GM23338 (cell line): ENCODE data around the gene IPO13. TPM values are rescaled to one million over a fixed set of nuclear protein-coding genes. Genes with fewer than 3 reads are reported as not detected.

Experiments
- ATAC-seq: fragments of 200-7000 bp; cut with Tn5 transposase; 3 replicates; pipeline ENCODE4 v1.9.1; 2020
- DNase-seq: peaks from one replicate; pipeline ENCODE4 v3.0.0-alpha.2; 2015; ENCODE audit warnings: low spot score
- H2AFZ ChIP-seq: fragments of 200-600 bp; sonication (generic); 2 replicates; pipeline ENCODE4 v1.8.0; 2016; ENCODE audit warnings: antibody characterized with exemption, mild to moderate bottlenecking, moderate library complexity
- H3F3A ChIP-seq: fragments of 200-600 bp; sonication (generic); replicated peaks from 2 replicates; pipeline ENCODE4 v1.8.0; 2017; ENCODE audit warnings: antibody characterized with exemption, mixed run types, low read depth
- H3K27ac ChIP-seq: fragments of 200-600 bp; sonication (generic); 2 replicates; pipeline ENCODE4 v1.6.1; 2016; ENCODE audit warnings: low read depth
- H3K27me3 ChIP-seq: fragments of 200-600 bp; sonication (generic); 2 replicates; pipeline ENCODE4 v1.8.0; 2016; ENCODE audit warnings: mild to moderate bottlenecking, mixed run types, moderate library complexity; ENCODE audit not compliant: insufficient read depth
- H3K36me3 ChIP-seq: fragments of 200-600 bp; sonication (generic); 2 replicates; pipeline ENCODE4 v1.8.0; 2016; ENCODE audit warnings: mild to moderate bottlenecking; ENCODE audit not compliant: insufficient read depth
- H3K4me1 ChIP-seq: fragments of 200-600 bp; sonication (generic); 2 replicates; pipeline ENCODE4 v1.8.0; 2016; ENCODE audit warnings: mild to moderate bottlenecking, moderate library complexity; ENCODE audit not compliant: insufficient read depth
- H3K4me2 ChIP-seq: fragments of 200-600 bp; sonication (generic); 2 replicates; pipeline ENCODE4 v1.7.1; 2017; ENCODE audit warnings: mixed run types
- H3K4me3 ChIP-seq: fragments of 200-600 bp; sonication (generic); 2 replicates; pipeline ENCODE4 v1.6.1; 2016; ENCODE audit warnings: mixed run types
- H3K79me2 ChIP-seq: fragments of 200-600 bp; sonication (generic); replicated peaks from 2 replicates; pipeline ENCODE4 v1.8.0; 2017; ENCODE audit warnings: mild to moderate bottlenecking; ENCODE audit not compliant: insufficient read depth
- H3K9me2 ChIP-seq: fragments of 200-600 bp; sonication (generic); 2 replicates; pipeline ENCODE4 v1.8.0; 2017; ENCODE audit not compliant: insufficient read depth
- H4K20me1 ChIP-seq: fragments of 200-600 bp; sonication (generic); replicated peaks from 2 replicates; pipeline ENCODE4 v1.8.0; 2017; ENCODE audit warnings: mild to moderate bottlenecking; ENCODE audit not compliant: insufficient read depth
- H3K27ac Mint-ChIP-seq: 2 replicates; pipeline ENCODE4 v1.8.0; 2020; ENCODE audit warnings: inconsistent platforms, mild to moderate bottlenecking, moderate library complexity, mixed read lengths
- H3K27me3 Mint-ChIP-seq: 3 replicates; pipeline ENCODE4 v1.8.0; 2022; ENCODE audit warnings: low read depth, mild to moderate bottlenecking, moderate library complexity, mixed read lengths, inconsistent platforms; ENCODE audit not compliant: insufficient read depth, poor library complexity
- H3K36me3 Mint-ChIP-seq: 3 replicates; pipeline ENCODE4 v1.8.0; 2021; ENCODE audit warnings: low read depth, mild to moderate bottlenecking, inconsistent platforms, moderate library complexity, mixed read lengths
- H3K4me1 Mint-ChIP-seq: 3 replicates; pipeline ENCODE4 v1.8.0; 2020; ENCODE audit warnings: mild to moderate bottlenecking, inconsistent platforms, mixed read lengths
- H3K4me3 Mint-ChIP-seq: 3 replicates; pipeline ENCODE4 v1.8.0; 2021; ENCODE audit warnings: moderate library complexity, mild to moderate bottlenecking, inconsistent platforms, mixed read lengths
- H3K9me3 Mint-ChIP-seq: 3 replicates; pipeline ENCODE4 v1.8.0; 2020; ENCODE audit warnings: moderate library complexity, mild to moderate bottlenecking, inconsistent platforms, mixed read lengths
- CREB1 ChIP-seq: fragments of 250-450 bp; sonication (Bioruptor Pico); IDR thresholded peaks from 2 replicates; pipeline ENCODE4 v1.5.0; 2020; ENCODE audit warnings: low read depth, mild to moderate bottlenecking, moderate library complexity
- CTCF ChIP-seq, 2 experiments: fragments of 200-600 bp in 1 of 2; sonication (generic) in 1 of 2; conservative IDR thresholded peaks; 2 replicates each; pipeline versions ENCODE4 v1.5.1 to v1.6.1; 2016 to 2017; ENCODE audit warnings: antibody characterized with exemption in 2 of 2, low read depth in 2 of 2, mild to moderate bottlenecking in 2 of 2, moderate library complexity in 1 of 2
- EZH2 ChIP-seq: fragments of 200-600 bp; sonication (generic); IDR thresholded peaks from one replicate; pipeline ENCODE4 v1.8.0; 2017; ENCODE audit warnings: antibody characterized with exemption, mild to moderate bottlenecking, low read depth; ENCODE audit not compliant: unreplicated experiment
- JUNB ChIP-seq: IDR thresholded peaks from one replicate; pipeline ENCODE4 v1.6.1; 2016; ENCODE audit warnings: antibody characterized with exemption; ENCODE audit not compliant: unreplicated experiment
- NANOG ChIP-seq: IDR thresholded peaks from 2 replicates; pipeline ENCODE4 v1.6.1; 2016; ENCODE audit warnings: antibody characterized with exemption, borderline replicate concordance
- ZNF331 ChIP-seq: fragments of 250-450 bp; sonication (Bioruptor Pico); IDR thresholded peaks from 2 replicates; pipeline ENCODE4 v1.5.0; 2020; ENCODE audit warnings: low read depth, mild to moderate bottlenecking, moderate library complexity
- ZNF462 ChIP-seq: fragments of 250-450 bp; sonication (Bioruptor Pico); IDR thresholded peaks from 2 replicates; pipeline ENCODE4 v1.5.0; 2020; ENCODE audit warnings: mild to moderate bottlenecking, moderate library complexity
- polyA plus RNA-seq: library from polyadenylated mRNA; unstranded; fragments of >200 nt; fragmentation: Nextera tagmentation; extraction: Ambion mirVana; gene quantifications from 2 replicates; pipeline ENCODE4 v1.2.1, GENCODE V29; 2016
- total RNA-seq: library from RNA; depleted of rRNA; stranded (reverse); fragments of >200 nt; shearing (Covaris generic); gene quantifications from 2 replicates; pipeline ENCODE4 v1.2.3, GENCODE V29; 2014

Gene IPO13
- total and polyA plus RNA-seq, 2 experiments from 2014 or later = 10.4 to 22.8 TPM

- TF ChIP-seq ZNF462 (CRISPR knock-in tag) (no peak), CREB1 (no peak)
Measured at GRCh38 chr1:43991200-43991475, 44.4 kb downstream of the IPO13 start (continued).

DNA sequence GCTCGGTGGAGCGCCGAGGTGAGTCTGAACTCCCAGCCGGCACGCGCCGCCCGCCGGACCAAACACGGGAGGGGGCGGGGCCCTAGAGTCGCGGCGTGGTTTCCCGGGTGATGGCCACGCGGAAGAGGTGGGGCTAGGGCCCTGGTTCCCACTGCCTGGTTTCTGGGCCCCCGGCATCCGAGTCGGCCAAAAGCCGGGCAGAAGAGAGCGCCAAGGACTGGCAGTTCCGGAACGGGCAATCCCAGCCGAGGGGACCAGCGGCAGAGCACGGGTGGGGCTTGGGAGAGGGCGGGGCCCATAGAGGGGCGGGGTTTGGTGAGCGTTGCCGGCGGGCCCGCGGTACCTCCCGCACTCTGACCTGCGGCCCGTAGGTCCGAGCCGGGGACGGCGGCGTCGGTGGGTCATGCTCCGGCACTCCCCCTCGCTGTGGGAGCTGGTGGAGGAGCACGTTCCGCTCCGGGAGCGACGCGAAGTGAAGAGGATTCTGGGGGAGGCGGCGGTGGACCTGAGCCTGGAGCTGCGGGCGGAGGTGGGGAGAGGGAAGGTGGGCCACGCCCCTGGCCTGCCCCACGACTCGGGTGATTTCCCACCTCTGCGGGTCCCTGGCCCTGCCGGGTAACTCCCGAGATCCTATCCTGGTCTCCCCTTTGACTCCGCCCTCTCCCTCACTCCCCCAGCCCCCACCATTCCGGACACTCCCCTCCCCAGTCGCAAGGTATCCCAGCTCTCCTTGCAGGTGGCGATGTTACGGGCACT, 44.9 kb downstream of the IPO13 start, which contains the start of gene CCDC24:
CCDC24 (plus strand) TSS at position 124 of the 756 bp plus-strand sequence; CDS start at position 404, 280 bp downstream.
- Histone ChIP-seq H3K4me3 (peak within 1 kb of the TSS; percentile 82), H3K79me2 (no peaks in the 10 kb centered on the region), H3K27ac (peak within 1 kb of the TSS; percentile 72; the same call in 1 of the 2 replicates), H3K36me3 (no peaks in the 10 kb centered on the region), H4K20me1 (no peaks in the 10 kb centered on the region), H3K9me2 (no peaks in the 10 kb centered on the region), H2AFZ (peak within 1 kb of the TSS; percentile 96), H3F3A (peaks cover 21% of the 10 kb centered on the region), H3K27me3 (peaks cover 11% of the 10 kb centered on the region; the same call in 1 of the 2 replicates), H3K4me1 (peaks cover 10% of the 10 kb centered on the region), H3K4me2 (peak within 1 kb of the TSS; percentile 97)
- Mint-ChIP-seq H3K9me3 (no peaks in the 10 kb centered on the region), H3K27me3 (peaks cover 43% of the 10 kb centered on the region), H3K4me3 (peak within 1 kb of the TSS; percentile 87), H3K36me3 (no peaks in the 10 kb centered on the region; the same call in 2 of the 3 replicates), H3K27ac (peak within 1 kb of the TSS; percentile 74), H3K4me1 (peaks cover 21% of the 10 kb centered on the region)
- DNase-seq = peak; percentile 85
- peak; percentile 71 for ATAC-seq
- 0 out of 2 replicates have a peak, but pooled peaks have one; percentile 18 for TF ChIP-seq NANOG
- no peak for TF ChIP-seq CTCF (conservative IDR thresholded peaks at IDR 0.05; ENCODE audit: low read depth in 2 of 2)
- no peak for TF ChIP-seq ZNF462 (CRISPR knock-in tag)
- no peak for TF ChIP-seq ZNF331 (CRISPR knock-in tag)
- TF ChIP-seq EZH2 = no peak
- TF ChIP-seq JUNB = no peak
